Stomach (tissue), 9 donors: Measurements from ENCODE around the gene LARGE1. TPM values are rescaled to one million over a fixed set of nuclear protein-coding genes. Genes with fewer than 3 reads are reported as not detected.

Experiments
- DNase-seq, 2 donors: peaks; one replicate each; pipeline versions ENCODE4 v3.0.0 to v3.0.0-alpha.2; 2013 to 2019
- H3K27ac ChIP-seq, 5 donors: fragments of 200-600 bp in 4 of 5; sonication (generic) in 4 of 5; one replicate each; pipeline ENCODE4 v1.5.1; 2013 to 2019; ENCODE audit warnings: mild to moderate bottlenecking in 1 of 5, moderate library complexity in 1 of 5
- H3K27me3 ChIP-seq, 3 donors: fragments of 200-600 bp; sonication (generic); one replicate each; pipeline ENCODE4 v1.5.1; 2017 to 2019; ENCODE audit warnings: mixed run types in 1 of 3
- H3K36me3 ChIP-seq, 4 donors: fragments of 200-600 bp; sonication (generic); 1 replicate in 3 of 4; 2 replicates in 1 of 4; pipeline ENCODE4 v1.5.1; 2016 to 2019
- H3K4me1 ChIP-seq, 4 donors: fragments of 200-600 bp; sonication (generic); one replicate each; pipeline ENCODE4 v1.5.1; 2016 to 2019
- H3K4me3 ChIP-seq, 4 donors: fragments of 200-600 bp; sonication (generic) in 3 of 4; one replicate each; pipeline ENCODE4 v1.5.1; 2016 to 2019; ENCODE audit warnings: mild to moderate bottlenecking in 1 of 4
- H3K9me3 ChIP-seq, 4 donors: fragments of 200-600 bp; sonication (generic); one replicate each; pipeline ENCODE4 v1.5.1; 2016 to 2019
- CTCF ChIP-seq, 7 experiments: fragments of 450-650 bp in 4 of 7; fragments of 200-600 bp in 3 of 7; sonication (generic) in 3 of 7; IDR thresholded peaks; one replicate each; pipeline ENCODE4 v1.5.1; 2016 to 2019; ENCODE audit warnings: antibody characterized with exemption in 7 of 7, control low read depth in 2 of 7, mild to moderate bottlenecking in 1 of 7
- EP300 ChIP-seq: sonication (generic); formaldehyde crosslinking; IDR thresholded peaks from one replicate; pipeline ENCODE4 v1.6.1; 2017; ENCODE audit warnings: antibody characterized with exemption
- POLR2A ChIP-seq, 4 donors: fragments of 450-650 bp; IDR thresholded peaks; one replicate each; pipeline ENCODE4 v1.6.1; 2016; ENCODE audit warnings: antibody characterized with exemption in 4 of 4, control low read depth in 2 of 4, mild to moderate bottlenecking in 1 of 4, moderate library complexity in 1 of 4
- POLR2AphosphoS5 ChIP-seq, 3 donors: sonication (generic); formaldehyde crosslinking; IDR thresholded peaks; one replicate each; pipeline ENCODE4 v1.6.1; 2016; ENCODE audit warnings: antibody characterized with exemption in 3 of 3
- WGBS, 5 donors: extraction: QIAGEN DNeasy Blood & Tissue Kit in 3 of 5; methylation state at CpG; one replicate each; pipeline versions ENCODE4 v1.1.5 to v1.1.7; 2013 to 2018; 5-methylcytosine and 5-hydroxymethylcytosine counted together
- intact Hi-C: fragments of 100-400 bp; cut with DNase I; formaldehyde crosslinking; loops from one replicate; pipeline ENCODE4 v1.15.1; 2023; ENCODE audit warnings: low total_unique reads
- polyA plus RNA-seq, 3 donors: library from polyadenylated mRNA; stranded (reverse); fragments of 200-250 nt; gene quantifications; one replicate each; pipeline ENCODE4 v1.2.3, GENCODE V29; 2013
- total RNA-seq, 5 donors: library from RNA; depleted of rRNA; stranded (reverse); fragments of >200 nt; gene quantifications; one replicate each; pipeline versions ENCODE4 v1.1.0 to v1.2.3, GENCODE V29; 2014 to 2016
- donor health status: healthy with polysubstance abuse.
- donor health status: Bipolar disorder and iron deficiency.
- donor health status: healthy.

LARGE1 gene
- total and polyA plus RNA-seq, 8 donors, result 3.5 to 110 (median 51.6) TPM

GRCh38 chr22:33576205-33576604 is 344.1 kb downstream of the LARGE1 start:
- no peaks in the 10 kb centered on the region for H3K9me3 ChIP-seq
- no peak overlapping the region for H3K4me3 ChIP-seq
- H3K27me3 ChIP-seq, result no peaks in the 10 kb centered on the region
- no peak for DNase-seq
- H3K36me3 ChIP-seq, result no peaks in the 10 kb centered on the region
- TF ChIP-seq EP300 (no peak), CTCF (IDR thresholded peaks at IDR 0.05) (no peak), POLR2AphosphoS5 (IDR thresholded peaks at IDR 0.05) (no peak), POLR2A (IDR thresholded peaks at IDR 0.05) (no peak)
- no peak overlapping the region for H3K27ac ChIP-seq
- 79 to 93% (median 91%) methylated on average over 3 of the region's 3 CpGs for WGBS, 5 donors
- intact Hi-C loops, result loop anchor here (10.0 kb wide), 1 partner anchor 271 kb away; no protein-coding TSS in a partner anchor
- H3K4me1 ChIP-seq, result peaks cover 9 to 26% (median 20%) of the 10 kb centered on the region in 4 donors

GRCh38 chr22:33575771-33576170 is 344.5 kb downstream of the LARGE1 start:
- H3K4me3 ChIP-seq, result no peak overlapping the region
- no peak for DNase-seq
- peaks cover 9 to 26% (median 20%) of the 10 kb centered on the region in 4 donors for H3K4me1 ChIP-seq
- no peaks in the 10 kb centered on the region for H3K36me3 ChIP-seq
- no peak for TF ChIP-seq POLR2A (IDR thresholded peaks at IDR 0.05)
- H3K27ac ChIP-seq, result no peak overlapping the region
- H3K9me3 ChIP-seq, result no peaks in the 10 kb centered on the region
- 89 to 95% (median 95%) methylated on average over 7 of the region's 7 CpGs for WGBS, 5 donors
- no peaks in the 10 kb centered on the region for H3K27me3 ChIP-seq
- intact Hi-C loops, result loop anchor here (10.0 kb wide), 1 partner anchor 271 kb away; no protein-coding TSS in a partner anchor

GRCh38 chr22:33575041-33575440 is 345.2 kb downstream of the LARGE1 start:
- peaks cover 9 to 27% (median 20%) of the 10 kb centered on the region in 4 donors for H3K4me1 ChIP-seq
- intact Hi-C loops, result loop anchor here (10.0 kb wide), 1 partner anchor 270 kb away; no protein-coding TSS in a partner anchor
- H3K27ac ChIP-seq, result no peak overlapping the region
- 71 to 90% (median 87%) methylated on average over 2 of the region's 2 CpGs for WGBS, 5 donors
- no peaks in the 10 kb centered on the region for H3K27me3 ChIP-seq
- no peak for DNase-seq
- TF ChIP-seq EP300 (no peak), POLR2A (IDR thresholded peaks at IDR 0.05) (no peak), POLR2AphosphoS5 (IDR thresholded peaks at IDR 0.05) (no peak), CTCF (IDR thresholded peaks at IDR 0.05) (no peak)
- no peak overlapping the region for H3K4me3 ChIP-seq
- no peaks in the 10 kb centered on the region for H3K36me3 ChIP-seq
- H3K9me3 ChIP-seq, result no peaks in the 10 kb centered on the region

- H3K4me3 ChIP-seq, result no peak overlapping the region
- peak in 1 of 2 donors; percentile 31 for DNase-seq
- no peaks in the 10 kb centered on the region for H3K36me3 ChIP-seq
- no peak overlapping the region for H3K27ac ChIP-seq
- H3K27me3 ChIP-seq, result no peaks in the 10 kb centered on the region
- peaks cover 9 to 28% (median 22%) of the 10 kb centered on the region in 4 donors for H3K4me1 ChIP-seq
- TF ChIP-seq CTCF (IDR thresholded peaks at IDR 0.05) (no peak), EP300 (no peak), POLR2AphosphoS5 (IDR thresholded peaks at IDR 0.05) (no peak), POLR2A (IDR thresholded peaks at IDR 0.05) (no peak)
- 75 to 91% (median 80%) methylated on average over 4 of the region's 4 CpGs for WGBS, 5 donors
- intact Hi-C loops, result loop anchor here (10.0 kb wide), 1 partner anchor 269 kb away; no protein-coding TSS in a partner anchor
- no peaks in the 10 kb centered on the region for H3K9me3 ChIP-seq
Measured at GRCh38 chr22:33573479-33573878, 346.8 kb downstream of the LARGE1 start.

GRCh38 chr22:33572086-33572485 is 348.2 kb downstream of the LARGE1 start:
- Histone ChIP-seq H3K27me3 (no peaks in the 10 kb centered on the region), H3K4me1 (peaks cover 0 to 20% (median 11%) of the 10 kb centered on the region in 4 donors), H3K9me3 (no peaks in the 10 kb centered on the region), H3K36me3 (no peaks in the 10 kb centered on the region), H3K27ac (no peak overlapping the region), H3K4me3 (no peak overlapping the region)
- 87 to 94% (median 93%) methylated on average over 3 of the region's 3 CpGs for WGBS, 5 donors
- no peak for DNase-seq
- intact Hi-C loops, result loop anchor here (10.0 kb wide), 1 partner anchor 267 kb away; no protein-coding TSS in a partner anchor
- no peak for TF ChIP-seq CTCF (IDR thresholded peaks at IDR 0.05)
- TF ChIP-seq POLR2AphosphoS5 (IDR thresholded peaks at IDR 0.05), result no peak
- no peak for TF ChIP-seq EP300
- no peak for TF ChIP-seq POLR2A (IDR thresholded peaks at IDR 0.05)
